ENCODE measurements around the gene FAM83C. TPM values are rescaled to one million over a fixed set of nuclear protein-coding genes. Genes with fewer than 3 reads are reported as not detected.

The FAM83C gene
- total and polyA plus RNA-seq, 8 donors, result 6.5 TPM; not detected in 7

DNA sequence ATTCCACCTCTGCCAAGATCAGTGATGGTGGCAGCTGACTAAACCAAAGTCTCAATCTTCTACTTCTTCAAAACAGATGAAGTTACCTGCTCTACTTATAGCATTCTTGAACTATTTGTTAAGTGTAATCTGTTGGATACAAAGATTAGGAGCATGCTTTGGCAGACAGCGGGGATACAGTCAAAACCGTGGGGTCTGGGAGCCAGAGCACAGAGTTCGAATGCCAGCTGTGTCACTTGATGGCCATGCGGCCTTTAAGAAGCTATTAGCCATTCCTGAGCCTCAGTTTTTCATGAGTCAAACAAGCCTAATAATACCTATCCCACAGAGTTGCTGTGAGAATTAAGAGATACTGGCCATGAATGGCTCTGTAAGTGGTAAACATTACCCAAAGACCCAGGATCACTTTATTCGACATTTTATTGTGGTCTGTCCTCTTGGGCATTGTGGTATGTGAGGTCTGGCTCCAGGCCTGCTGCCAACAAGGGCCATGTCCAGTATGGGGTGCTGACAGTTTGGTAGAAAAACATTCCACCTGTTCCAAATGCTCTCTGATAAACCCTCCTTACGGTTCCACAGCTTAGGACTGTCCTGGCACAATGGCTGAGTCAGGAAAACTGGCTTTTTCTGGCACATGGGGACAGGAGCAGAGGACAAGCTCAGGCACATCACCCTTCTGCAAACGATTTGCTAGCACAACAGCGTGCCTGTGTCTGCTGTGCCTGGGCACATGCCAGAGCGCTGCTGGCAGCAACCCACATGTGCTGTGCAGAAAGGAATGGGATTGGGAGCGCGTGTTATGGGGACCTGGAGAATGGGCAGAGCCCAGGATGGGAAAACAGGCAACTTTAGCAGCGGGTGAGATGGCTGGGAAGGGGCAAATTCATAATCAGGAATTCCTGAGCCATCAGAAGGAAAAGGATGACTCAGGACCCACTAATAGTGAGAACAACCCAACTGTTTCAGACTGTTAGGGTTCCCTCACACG, 15.7 kb upstream of the FAM83C start:
- Histone ChIP-seq H3K36me3 (peaks cover 0 to 16% (median 12%) of the 10 kb centered on the region in 4 donors), H3K9me3 (no peaks in the 10 kb centered on the region), H3K4me1 (peaks cover 37 to 78% (median 49%) of the 10 kb centered on the region in 4 donors), H3K27me3 (no peaks in the 10 kb centered on the region), H3K4me3 (no peak overlapping the region), H3K27ac (peak overlapping the region in 4 of 5 donors; percentile 65 to 82 (median 74))
- peak in 1 of 3 donors; percentile 45 for TF ChIP-seq POLR2AphosphoS5 (IDR thresholded peaks at IDR 0.05)
- TF ChIP-seq, protein P1, sequence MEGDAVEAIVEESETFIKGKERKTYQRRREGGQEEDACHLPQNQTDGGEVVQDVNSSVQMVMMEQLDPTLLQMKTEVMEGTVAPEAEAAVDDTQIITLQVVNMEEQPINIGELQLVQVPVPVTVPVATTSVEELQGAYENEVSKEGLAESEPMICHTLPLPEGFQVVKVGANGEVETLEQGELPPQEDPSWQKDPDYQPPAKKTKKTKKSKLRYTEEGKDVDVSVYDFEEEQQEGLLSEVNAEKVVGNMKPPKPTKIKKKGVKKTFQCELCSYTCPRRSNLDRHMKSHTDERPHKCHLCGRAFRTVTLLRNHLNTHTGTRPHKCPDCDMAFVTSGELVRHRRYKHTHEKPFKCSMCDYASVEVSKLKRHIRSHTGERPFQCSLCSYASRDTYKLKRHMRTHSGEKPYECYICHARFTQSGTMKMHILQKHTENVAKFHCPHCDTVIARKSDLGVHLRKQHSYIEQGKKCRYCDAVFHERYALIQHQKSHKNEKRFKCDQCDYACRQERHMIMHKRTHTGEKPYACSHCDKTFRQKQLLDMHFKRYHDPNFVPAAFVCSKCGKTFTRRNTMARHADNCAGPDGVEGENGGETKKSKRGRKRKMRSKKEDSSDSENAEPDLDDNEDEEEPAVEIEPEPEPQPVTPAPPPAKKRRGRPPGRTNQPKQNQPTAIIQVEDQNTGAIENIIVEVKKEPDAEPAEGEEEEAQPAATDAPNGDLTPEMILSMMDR (IDR thresholded peaks at IDR 0.05), result no peak
- no peak for TF ChIP-seq EP300 (IDR thresholded peaks at IDR 0.05)
- no peak for TF ChIP-seq POLR2A (IDR thresholded peaks at IDR 0.05)
- 44 to 65% (median 49%) methylated on average over 13 of the region's 13 CpGs for WGBS, 5 donors
- intact Hi-C loops (cut with DNase I; ENCODE audit: low total_unique reads), result no loop called here
- DNase-seq, result peak; percentile 66 to 74

DNA sequence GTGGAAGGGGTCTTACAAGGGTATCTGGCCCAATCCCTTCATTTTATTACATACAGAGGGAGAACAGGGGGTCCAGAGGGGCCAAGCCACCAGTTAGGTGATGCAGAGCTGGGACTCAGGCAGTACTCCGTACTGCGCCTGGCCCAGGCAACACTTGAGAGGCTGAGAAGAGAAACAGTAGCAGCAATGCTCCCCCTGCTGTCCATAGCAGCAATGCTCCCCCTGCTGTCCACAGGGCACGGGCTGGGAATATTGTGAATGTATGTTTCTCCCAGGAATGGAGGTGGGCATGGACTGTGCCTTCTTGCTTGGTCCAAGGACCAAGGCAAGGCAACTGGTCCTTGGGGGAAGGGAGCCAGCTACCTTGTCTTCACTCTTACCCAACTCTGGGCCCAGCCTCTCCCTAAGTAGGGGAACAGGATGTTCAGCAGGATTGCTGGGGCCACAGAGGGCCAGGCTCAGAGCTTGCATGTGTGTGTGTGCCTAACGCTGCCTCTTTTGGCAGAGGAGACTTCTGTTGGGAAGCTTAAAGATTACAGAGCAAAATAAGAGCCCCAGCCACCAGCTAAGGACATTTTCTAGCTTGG, 14.8 kb upstream of the FAM83C start:
- 23 to 41% (median 29%) methylated on average over 4 of the region's 4 CpGs for WGBS, 5 donors
- peaks cover 0 to 11% (median 5%) of the 10 kb centered on the region in 4 donors for H3K36me3 ChIP-seq
- H3K9me3 ChIP-seq, result no peaks in the 10 kb centered on the region
- peak; percentile 63 to 82 for DNase-seq
- H3K4me3 ChIP-seq, result no peak overlapping the region
- H3K4me1 ChIP-seq, result peaks cover 37 to 78% (median 55%) of the 10 kb centered on the region in 4 donors
- no peaks in the 10 kb centered on the region for H3K27me3 ChIP-seq
- TF ChIP-seq, protein P1 (IDR thresholded peaks at IDR 0.05), result peak in 5 of 7 experiments; percentile 49 to 64 (median 56)
- no peak for TF ChIP-seq EP300 (IDR thresholded peaks at IDR 0.05)
- TF ChIP-seq POLR2AphosphoS5 (IDR thresholded peaks at IDR 0.05), result peak in 1 of 3 donors; percentile 18
- no peak for TF ChIP-seq POLR2A (IDR thresholded peaks at IDR 0.05)
- H3K27ac ChIP-seq, result peak overlapping the region; percentile 9 to 82 (median 72)
- intact Hi-C loops (cut with DNase I; ENCODE audit: low total_unique reads), result no loop called here

DNA sequence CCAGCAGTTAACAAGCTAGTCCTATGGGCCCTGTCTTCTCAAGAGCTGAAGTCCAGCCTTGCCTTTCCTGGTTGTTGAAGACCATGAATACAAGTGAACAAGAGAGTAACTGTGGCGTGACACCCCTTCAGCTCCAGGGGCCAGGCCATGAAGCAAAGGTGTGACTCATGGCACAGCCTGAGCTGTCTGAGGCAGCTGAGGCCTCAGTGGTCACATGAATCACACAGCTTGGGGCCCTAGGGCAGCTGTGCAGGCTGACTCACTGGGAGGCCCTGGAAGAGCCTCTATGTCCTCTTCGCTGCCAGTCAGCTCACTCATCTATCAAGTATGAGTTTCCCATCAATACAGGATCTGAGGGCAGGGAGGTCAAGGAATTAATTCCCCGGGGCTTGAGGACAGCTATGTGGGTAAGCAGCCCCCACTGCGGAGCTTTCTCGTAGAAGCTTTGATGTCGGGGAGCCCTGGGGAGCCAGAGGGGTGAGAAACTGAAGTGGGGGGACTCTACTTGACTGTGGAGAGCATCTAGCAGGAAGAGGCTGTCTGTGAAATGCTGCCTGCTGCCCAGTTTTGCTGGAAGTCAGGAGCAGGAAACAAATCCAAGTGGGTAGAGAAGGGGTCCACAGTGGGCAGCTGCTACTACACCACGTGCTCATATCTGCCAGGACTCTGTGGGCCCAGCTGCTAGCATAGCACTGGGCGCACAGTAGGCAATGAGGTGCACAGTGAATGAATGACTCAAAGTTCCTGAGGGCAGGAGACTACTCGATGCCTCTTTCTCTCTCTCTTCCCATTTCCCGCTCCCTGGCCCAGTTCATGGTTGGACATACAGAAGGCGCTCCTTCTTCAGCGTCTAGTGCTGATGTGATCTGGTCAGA, 13.7 kb upstream of the FAM83C start:
- Histone ChIP-seq H3K36me3 (peaks cover 0 to 11% (median 4%) of the 10 kb centered on the region in 4 donors), H3K27ac (peak overlapping the region; percentile 9 to 82 (median 72)), H3K27me3 (no peaks in the 10 kb centered on the region), H3K4me3 (no peak overlapping the region), H3K4me1 (peaks cover 37 to 70% (median 57%) of the 10 kb centered on the region in 4 donors), H3K9me3 (no peaks in the 10 kb centered on the region)
- intact Hi-C loops (cut with DNase I; ENCODE audit: low total_unique reads), result no loop called here
- 78 to 86% (median 84%) methylated on average over 12 of the region's 12 CpGs for WGBS, 5 donors
- TF ChIP-seq EP300 (IDR thresholded peaks at IDR 0.05) (no peak), POLR2A (IDR thresholded peaks at IDR 0.05) (no peak), POLR2AphosphoS5 (IDR thresholded peaks at IDR 0.05) (peak in 1 of 3 donors; percentile 77)
- TF ChIP-seq, protein P1 (IDR thresholded peaks at IDR 0.05), result no peak
- peak; percentile 60 to 62 for DNase-seq
